K562 (cell line): ENCODE measurements around the gene GMEB2. TPM values are rescaled to one million over a fixed set of nuclear protein-coding genes. Genes with fewer than 3 reads are reported as not detected.
A peak's percentile ranks its signal among the peaks of the same experiment; 100 is the strongest.

ENCODE experiments used
- CBX2 ChIP-seq: fragments of 200-600 bp; sonication (generic); IDR thresholded peaks from one replicate; pipeline ENCODE4 v1.6.1; 2012; ENCODE audit warnings: mild to moderate bottlenecking, low read length, inconsistent platforms; ENCODE audit not compliant: insufficient read depth, poor library complexity, severe bottlenecking
- CHD4 ChIP-seq: fragments of 200-600 bp; sonication (generic); IDR thresholded peaks from 3 replicates; pipeline ENCODE4 v1.6.1; 2012; ENCODE audit warnings: low read depth, mild to moderate bottlenecking, mixed read lengths, low read length, inconsistent platforms; ENCODE audit not compliant: insufficient read depth, insufficient replicate concordance, poor library complexity, severe bottlenecking
- CREB3 ChIP-seq: fragments of 450-650 bp; conservative IDR thresholded peaks from 2 replicates; pipeline ENCODE4 v1.6.1; 2016; ENCODE audit warnings: missing genetic modification characterization, low read depth, mild to moderate bottlenecking, missing compliant biosample characterization, moderate library complexity
- HNRNPLL ChIP-seq: fragments of 200-400 bp; formaldehyde crosslinking; IDR thresholded peaks from 2 replicates; pipeline ENCODE4 v1.6.1; 2017; ENCODE audit warnings: low read length, low read depth, mild to moderate bottlenecking; ENCODE audit not compliant: poor library complexity, severe bottlenecking
- HOXB6 ChIP-seq: fragments of 250-450 bp; sonication (Bioruptor Pico); IDR thresholded peaks from 2 replicates; pipeline ENCODE4 v1.5.1; 2022; ENCODE audit warnings: mild to moderate bottlenecking, borderline replicate concordance
- NFATC3 ChIP-seq: fragments of 450-650 bp; IDR thresholded peaks from 2 replicates; pipeline ENCODE4 v1.6.1; 2017; ENCODE audit warnings: mild to moderate bottlenecking
- POLR2G ChIP-seq: fragments of 200-400 bp; formaldehyde crosslinking; IDR thresholded peaks from 2 replicates; pipeline ENCODE4 v1.6.1; 2017; ENCODE audit warnings: low read depth, mild to moderate bottlenecking, antibody characterized with exemption, low read length, moderate library complexity
- SIN3B ChIP-seq: fragments of 450-650 bp; IDR thresholded peaks from 2 replicates; pipeline ENCODE4 v1.6.1; 2017; ENCODE audit warnings: low read depth, mild to moderate bottlenecking, moderate library complexity
- ZNF77 ChIP-seq: fragments of 250-450 bp; sonication (Bioruptor Pico); IDR thresholded peaks from 2 replicates; pipeline ENCODE4 v1.5.0; 2020
- polyA plus RNA-seq, 8 experiments: library from polyadenylated mRNA; depleted of rRNA in 4 of 8; stranded (reverse) in 5 of 8; unstranded in 3 of 8; fragments of >200 nt; fragmentation: Nextera tagmentation in 2 of 8; fragmentation: Illumina TruSeq in 1 of 8; extraction: Ambion mirVana in 2 of 8; extraction: Trizol in 1 of 8; gene quantifications; 2 replicates each; pipeline versions ENCODE4 v1.2.1 to v1.2.3, GENCODE V29; 2011 to 2014; ENCODE audit warnings: inconsistent platforms in 1 of 8, missing spikeins in 1 of 8
- total RNA-seq, 7 experiments: library from RNA; depleted of rRNA in 6 of 7; stranded (reverse); fragments of >200 nt in 6 of 7; fragmentation: Illumina TruSeq in 2 of 7; extraction: Trizol in 2 of 7; gene quantifications; 2 replicates each; pipeline versions ENCODE4 v1.2.1 to v1.2.3, GENCODE V29; 2011 to 2021; ENCODE audit warnings: low replicate concordance in 1 of 7
- TF ChIP-seq, protein P1 (sequence below), 2 experiments: fragments of 450-650 bp; formaldehyde crosslinking in 1 of 2; IDR thresholded peaks; 2 replicates each; pipeline versions ENCODE4 v1.4.0 to v1.6.1; 2014 to 2020; ENCODE audit warnings: mild to moderate bottlenecking in 2 of 2, borderline replicate concordance in 1 of 2, low read depth in 1 of 2
- TF ChIP-seq, protein P2 (sequence below): fragments of 250-450 bp; sonication (Bioruptor Pico); IDR thresholded peaks from 2 replicates; pipeline ENCODE4 v1.8.0; 2022; ENCODE audit warnings: moderate library complexity, mild to moderate bottlenecking, inconsistent platforms
- TF ChIP-seq, protein P3 (sequence below): sonication (generic); formaldehyde crosslinking; IDR thresholded peaks from 2 replicates; pipeline ENCODE4 v1.8.1; 2023; ENCODE audit warnings: mild to moderate bottlenecking, missing genetic modification reagents

The GMEB2 gene
- total and polyA plus RNA-seq, 9 of the 15 experiments (the other 6 are each of a cell fraction or from before 2014, with no cell fraction given): 0.03 to 13.9 (median 6.3) TPM

DNA sequence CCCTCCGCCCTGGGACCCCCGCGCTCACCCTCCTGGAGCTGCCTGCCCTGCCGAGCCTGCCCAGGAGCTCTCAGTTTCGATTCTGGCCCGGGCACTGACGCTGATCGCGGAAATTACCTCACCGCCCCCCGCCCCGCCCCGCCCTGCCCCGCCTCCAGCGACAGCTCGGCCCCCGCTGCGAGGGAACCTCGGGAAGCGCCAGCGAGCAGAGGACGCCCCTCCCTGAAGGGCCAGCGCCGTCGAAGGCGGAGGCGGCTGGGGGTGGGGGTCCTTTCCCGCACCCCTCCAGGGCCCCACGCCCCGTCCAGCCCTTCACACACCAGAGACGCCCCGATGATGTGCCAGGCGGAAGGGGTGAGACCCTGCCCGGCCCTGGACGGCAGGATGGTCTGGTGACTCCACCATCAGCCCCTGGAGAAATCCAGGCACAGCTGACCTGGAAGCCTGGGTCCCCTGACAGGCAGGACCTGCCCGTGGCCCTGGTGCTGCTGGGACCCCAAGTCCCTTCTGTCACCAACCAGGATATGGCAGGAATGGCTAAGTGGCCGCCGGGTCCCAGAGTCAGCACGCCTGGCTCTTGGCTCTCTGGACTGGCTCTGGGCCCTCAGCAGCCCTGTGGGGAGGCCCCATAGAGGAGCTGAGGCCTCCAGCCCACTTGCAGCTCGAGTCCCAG is 52.6 kb downstream of the GMEB2 start, which contains the start of gene HELZ2 (continued):
- TF ChIP-seq, protein P1, sequence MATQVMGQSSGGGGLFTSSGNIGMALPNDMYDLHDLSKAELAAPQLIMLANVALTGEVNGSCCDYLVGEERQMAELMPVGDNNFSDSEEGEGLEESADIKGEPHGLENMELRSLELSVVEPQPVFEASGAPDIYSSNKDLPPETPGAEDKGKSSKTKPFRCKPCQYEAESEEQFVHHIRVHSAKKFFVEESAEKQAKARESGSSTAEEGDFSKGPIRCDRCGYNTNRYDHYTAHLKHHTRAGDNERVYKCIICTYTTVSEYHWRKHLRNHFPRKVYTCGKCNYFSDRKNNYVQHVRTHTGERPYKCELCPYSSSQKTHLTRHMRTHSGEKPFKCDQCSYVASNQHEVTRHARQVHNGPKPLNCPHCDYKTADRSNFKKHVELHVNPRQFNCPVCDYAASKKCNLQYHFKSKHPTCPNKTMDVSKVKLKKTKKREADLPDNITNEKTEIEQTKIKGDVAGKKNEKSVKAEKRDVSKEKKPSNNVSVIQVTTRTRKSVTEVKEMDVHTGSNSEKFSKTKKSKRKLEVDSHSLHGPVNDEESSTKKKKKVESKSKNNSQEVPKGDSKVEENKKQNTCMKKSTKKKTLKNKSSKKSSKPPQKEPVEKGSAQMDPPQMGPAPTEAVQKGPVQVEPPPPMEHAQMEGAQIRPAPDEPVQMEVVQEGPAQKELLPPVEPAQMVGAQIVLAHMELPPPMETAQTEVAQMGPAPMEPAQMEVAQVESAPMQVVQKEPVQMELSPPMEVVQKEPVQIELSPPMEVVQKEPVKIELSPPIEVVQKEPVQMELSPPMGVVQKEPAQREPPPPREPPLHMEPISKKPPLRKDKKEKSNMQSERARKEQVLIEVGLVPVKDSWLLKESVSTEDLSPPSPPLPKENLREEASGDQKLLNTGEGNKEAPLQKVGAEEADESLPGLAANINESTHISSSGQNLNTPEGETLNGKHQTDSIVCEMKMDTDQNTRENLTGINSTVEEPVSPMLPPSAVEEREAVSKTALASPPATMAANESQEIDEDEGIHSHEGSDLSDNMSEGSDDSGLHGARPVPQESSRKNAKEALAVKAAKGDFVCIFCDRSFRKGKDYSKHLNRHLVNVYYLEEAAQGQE (IDR thresholded peaks at IDR 0.05; ENCODE audit: borderline replicate concordance): no peak
- TF ChIP-seq, protein P1 (CRISPR knock-in tag; IDR thresholded peaks at IDR 0.05; ENCODE audit: low read depth): no peak
- TF ChIP-seq CREB3: no peak
- no peak for TF ChIP-seq CHD4
- TF ChIP-seq POLR2G: peak; percentile 79
- TF ChIP-seq ZNF77: no peak
- no peak for TF ChIP-seq SIN3B
- TF ChIP-seq CBX2: no peak
- no peak for TF ChIP-seq HNRNPLL
- TF ChIP-seq, protein P2, sequence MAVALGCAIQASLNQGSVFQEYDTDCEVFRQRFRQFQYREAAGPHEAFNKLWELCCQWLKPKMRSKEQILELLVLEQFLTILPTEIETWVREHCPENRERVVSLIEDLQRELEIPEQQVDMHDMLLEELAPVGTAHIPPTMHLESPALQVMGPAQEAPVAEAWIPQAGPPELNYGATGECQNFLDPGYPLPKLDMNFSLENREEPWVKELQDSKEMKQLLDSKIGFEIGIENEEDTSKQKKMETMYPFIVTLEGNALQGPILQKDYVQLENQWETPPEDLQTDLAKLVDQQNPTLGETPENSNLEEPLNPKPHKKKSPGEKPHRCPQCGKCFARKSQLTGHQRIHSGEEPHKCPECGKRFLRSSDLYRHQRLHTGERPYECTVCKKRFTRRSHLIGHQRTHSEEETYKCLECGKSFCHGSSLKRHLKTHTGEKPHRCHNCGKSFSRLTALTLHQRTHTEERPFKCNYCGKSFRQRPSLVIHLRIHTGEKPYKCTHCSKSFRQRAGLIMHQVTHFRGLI (CRISPR knock-in tag): no peak
- TF ChIP-seq, protein P3, sequence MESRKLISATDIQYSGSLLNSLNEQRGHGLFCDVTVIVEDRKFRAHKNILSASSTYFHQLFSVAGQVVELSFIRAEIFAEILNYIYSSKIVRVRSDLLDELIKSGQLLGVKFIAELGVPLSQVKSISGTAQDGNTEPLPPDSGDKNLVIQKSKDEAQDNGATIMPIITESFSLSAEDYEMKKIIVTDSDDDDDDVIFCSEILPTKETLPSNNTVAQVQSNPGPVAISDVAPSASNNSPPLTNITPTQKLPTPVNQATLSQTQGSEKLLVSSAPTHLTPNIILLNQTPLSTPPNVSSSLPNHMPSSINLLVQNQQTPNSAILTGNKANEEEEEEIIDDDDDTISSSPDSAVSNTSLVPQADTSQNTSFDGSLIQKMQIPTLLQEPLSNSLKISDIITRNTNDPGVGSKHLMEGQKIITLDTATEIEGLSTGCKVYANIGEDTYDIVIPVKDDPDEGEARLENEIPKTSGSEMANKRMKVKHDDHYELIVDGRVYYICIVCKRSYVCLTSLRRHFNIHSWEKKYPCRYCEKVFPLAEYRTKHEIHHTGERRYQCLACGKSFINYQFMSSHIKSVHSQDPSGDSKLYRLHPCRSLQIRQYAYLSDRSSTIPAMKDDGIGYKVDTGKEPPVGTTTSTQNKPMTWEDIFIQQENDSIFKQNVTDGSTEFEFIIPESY (CRISPR knock-in tag): no peak
- TF ChIP-seq NFATC3: no peak
- no peak for TF ChIP-seq HOXB6 (CRISPR knock-in tag)
